Endothelial cell of umbilical vein (primary cell): ENCODE results near the gene KIAA1549. TPM values are rescaled to one million over a fixed set of nuclear protein-coding genes. Genes with fewer than 3 reads are reported as not detected.

Source experiments
- BruUV-seq: library from RNA; stranded (reverse); fragments of 400-500 nt; replicated peaks from 2 replicates; lab custom pipeline; 2021; lab: Mats Ljungman, UMichigan
- CTCF ChIA-PET: fragments of 300-600, 350-600 bp; sonication (Branson Sonifier 250); formaldehyde crosslinking; loops from one replicate; lab custom pipeline; 2021; ENCODE audit warnings: antibody characterized with exemption, inconsistent platforms; lab: Charles Lee
- POLR2A ChIA-PET: fragments of 300-600, 350-600 bp; sonication (Branson Sonifier 250); formaldehyde crosslinking; loops from one replicate; lab custom pipeline; 2021; ENCODE audit warnings: antibody characterized with exemption, inconsistent platforms; lab: Charles Lee
- DNase-seq: peaks from one replicate; pipeline ENCODE4 v3.0.0-alpha.2; 2011; ENCODE audit warnings: low read depth, low spot score
- FAIRE-seq: peaks from 2 replicates; lab custom pipeline; 2011; peaks lifted over from hg19 to GRCh38; lab: Jason Lieb, UNC
- H2AFZ ChIP-seq: 2 replicates; pipeline ENCODE4 v1.6.0; 2012; ENCODE audit warnings: low read depth, low read length, control low read depth, inconsistent platforms
- H3K27ac ChIP-seq: 2 replicates; pipeline ENCODE4 v1.5.1; 2011; ENCODE audit warnings: low read depth, mild to moderate bottlenecking, control low read depth, low read length, moderate library complexity; ENCODE audit not compliant: insufficient read depth
- H3K27me3 ChIP-seq, 2 experiments: 2 replicates each; pipeline versions ENCODE4 v1.6.0 to v1.6.1; 2011; ENCODE audit warnings: low read length in 2 of 2, mixed read lengths in 1 of 2; ENCODE audit not compliant: control insufficient read depth in 2 of 2, insufficient read depth in 2 of 2
- H3K36me3 ChIP-seq, 2 experiments: 2 replicates in 1 of 2; 3 replicates in 1 of 2; pipeline ENCODE4 v1.5.1; 2011; ENCODE audit warnings: low read length in 2 of 2, mild to moderate bottlenecking in 1 of 2, moderate library complexity in 1 of 2; ENCODE audit not compliant: control insufficient read depth in 2 of 2, insufficient read depth in 2 of 2; ENCODE audit errors: extremely low read depth in 1 of 2
- H3K4me1 ChIP-seq: 3 replicates; pipeline ENCODE4 v1.5.1; 2011; ENCODE audit warnings: mild to moderate bottlenecking, low read length; ENCODE audit not compliant: control insufficient read depth, insufficient read depth; ENCODE audit errors: extremely low read depth
- H3K4me2 ChIP-seq: 2 replicates; pipeline ENCODE4 v1.6.1; 2011; ENCODE audit warnings: low read length, control low read depth, mixed read lengths; ENCODE audit not compliant: insufficient read depth
- H3K4me3 ChIP-seq, 3 experiments: fragments of 200-600 bp in 1 of 3; sonication (generic), shearing (Covaris generic) in 1 of 3; replicated peaks in 1 of 3; 2 replicates each; pipeline ENCODE4 v1.5.1; 2011 to 2016; ENCODE audit warnings: control low read depth in 3 of 3, low read length in 3 of 3, mild to moderate bottlenecking in 2 of 3, inconsistent platforms in 1 of 3, low read depth in 1 of 3, moderate library complexity in 1 of 3; ENCODE audit not compliant: insufficient read depth in 1 of 3
- H3K79me2 ChIP-seq: 2 replicates; pipeline ENCODE4 v1.6.0; 2012; ENCODE audit warnings: low read length, inconsistent platforms; ENCODE audit not compliant: control insufficient read depth, insufficient read depth
- H3K9ac ChIP-seq: replicated peaks from 2 replicates; pipeline ENCODE3; 2011; ENCODE audit warnings: low read length, control low read depth; ENCODE audit not compliant: insufficient read depth; ENCODE audit errors: extremely low read depth
- H3K9me1 ChIP-seq: replicated peaks from 3 replicates; pipeline ENCODE4 v1.6.0; 2011; ENCODE audit warnings: mild to moderate bottlenecking, low read length; ENCODE audit not compliant: control insufficient read depth, insufficient read depth; ENCODE audit errors: extremely low read depth
- H3K9me3 ChIP-seq: replicated peaks from 2 replicates; pipeline ENCODE4 v1.5.1; 2012; ENCODE audit warnings: low read length, inconsistent platforms; ENCODE audit not compliant: control insufficient read depth, insufficient read depth
- H4K20me1 ChIP-seq: replicated peaks from 2 replicates; pipeline ENCODE3; 2011; ENCODE audit warnings: mild to moderate bottlenecking, low read length; ENCODE audit not compliant: control insufficient read depth, insufficient read depth; ENCODE audit errors: extremely low read depth
- CTCF ChIP-seq, 2 donors: IDR thresholded peaks; 1 replicate in 1 of 2; 2 replicates in 1 of 2; pipeline ENCODE4 v1.5.1; 2011; ENCODE audit warnings: low read length in 2 of 2, mild to moderate bottlenecking in 2 of 2, moderate library complexity in 2 of 2, control low read depth in 1 of 2, inconsistent platforms in 1 of 2, low read depth in 1 of 2; ENCODE audit not compliant: insufficient read depth in 1 of 2; ENCODE audit errors: extremely low read depth in 1 of 2
- EZH2 ChIP-seq: IDR thresholded peaks from 2 replicates; pipeline ENCODE4 v1.6.1; 2012; ENCODE audit warnings: borderline replicate concordance, low read depth, mild to moderate bottlenecking, moderate library complexity, low read length, inconsistent platforms; ENCODE audit not compliant: severe bottlenecking
- FOS ChIP-seq: IDR thresholded peaks from 2 replicates; pipeline ENCODE4 v1.6.1; 2011; ENCODE audit warnings: mild to moderate bottlenecking, low read length, moderate library complexity, borderline replicate concordance; ENCODE audit not compliant: insufficient read depth
- GATA2 ChIP-seq: IDR thresholded peaks from 2 replicates; pipeline ENCODE4 v1.7.0; 2011; ENCODE audit warnings: low read depth, mild to moderate bottlenecking, moderate library complexity, mixed read lengths, low read length; ENCODE audit not compliant: insufficient read length, insufficient read depth
- JUN ChIP-seq: IDR thresholded peaks from 2 replicates; pipeline ENCODE4 v1.6.1; 2011; ENCODE audit warnings: borderline replicate concordance, low read depth; ENCODE audit not compliant: insufficient read length, insufficient read depth
- MAX ChIP-seq: IDR thresholded peaks from 2 replicates; pipeline ENCODE4 v1.6.1; 2011; ENCODE audit not compliant: insufficient read depth, insufficient read length
- MYC ChIP-seq: IDR thresholded peaks from one replicate; pipeline ENCODE4 v1.6.1; 2011; ENCODE audit warnings: mild to moderate bottlenecking, low read depth, low read length
- POLR2A ChIP-seq: IDR thresholded peaks from 2 replicates; pipeline ENCODE4 v1.6.1; 2012; ENCODE audit warnings: low read depth, mild to moderate bottlenecking, control low read depth, low read length
- POLR2AphosphoS5 ChIP-seq: IDR thresholded peaks from 2 replicates; pipeline ENCODE4 v1.6.1; 2012; ENCODE audit warnings: low read depth, mild to moderate bottlenecking, control low read depth, low read length, moderate library complexity; ENCODE audit not compliant: insufficient read depth
- dilution Hi-C: fragments of 300-500 bp; cut with MboI; formaldehyde crosslinking; loops from one replicate; pipeline ENCODE4 v1.15.0; 2019; ENCODE audit warnings: low sequenced_read_pairs; ENCODE audit not compliant: extremely low pct_ligation_motif_present
- intact Hi-C: fragments of 100-400 bp; cut with micrococcal nuclease; formaldehyde crosslinking; loops from one replicate; pipeline ENCODE4 v1.10.0; 2022
- polyA plus RNA-seq, 4 experiments: library from polyadenylated mRNA; depleted of rRNA in 3 of 4; stranded (reverse) in 3 of 4; unstranded in 1 of 4; fragments of >200 nt; gene quantifications; 2 replicates each; pipeline versions ENCODE4 v1.2.1 to v1.2.3, GENCODE V29; 2011 to 2012; ENCODE audit warnings: missing spikeins in 1 of 4
- total RNA-seq: library from RNA; stranded (reverse); gene quantifications from 2 replicates; pipeline ENCODE4 v1.2.3, GENCODE V29; 2021

The KIAA1549 gene
- total and polyA plus RNA-seq, 2 donors (not counting 3 experiments of a cell fraction or from before 2014, with no cell fraction given), result 4.6 to 10.9 TPM

- Histone ChIP-seq H2AFZ (no peak overlapping the region), H3K9me3 (no peaks in the 10 kb centered on the region), H3K4me3 (no peak overlapping the region), H3K4me1 (peaks cover 5% of the 10 kb centered on the region), H3K9me1 (no peaks in the 10 kb centered on the region), H3K79me2 (peaks cover 16% of the 10 kb centered on the region), H3K27me3 (no peaks in the 10 kb centered on the region), H3K4me2 (no peak overlapping the region), H3K9ac (no peak overlapping the region), H4K20me1 (no peaks in the 10 kb centered on the region), H3K27ac (no peak overlapping the region), H3K36me3 (no peaks in the 10 kb centered on the region)
- dilution Hi-C loops (no loop called here), intact Hi-C loops (no loop called here)
- ChIA-PET CTCF (interaction anchor here (1.0 to 1.4 kb wide), 3 partner anchors 10 to 16 kb away, joined by 3 read pairs; no protein-coding TSS in a partner anchor), POLR2A (no interaction called here)
- BruUV-seq, result no TSS peak
- TF ChIP-seq GATA2 (no peak), MAX (no peak), EZH2 (no peak), MYC (no peak), FOS (no peak), POLR2AphosphoS5 (no peak), POLR2A (no peak), CTCF (IDR thresholded peaks at IDR 0.05; ENCODE audit: extremely low read depth in 1 of 2, insufficient read depth in 1 of 2, low read depth in 1 of 2, low read length in 2 of 2) (no peak), JUN (no peak)
- DNase-seq, result no peak
- no peak for FAIRE-seq
Measured at GRCh38 chr7:138951953-138952352, 29.2 kb downstream of the KIAA1549 start.
